ENCODE measurements around the gene DAD1.

DNA sequence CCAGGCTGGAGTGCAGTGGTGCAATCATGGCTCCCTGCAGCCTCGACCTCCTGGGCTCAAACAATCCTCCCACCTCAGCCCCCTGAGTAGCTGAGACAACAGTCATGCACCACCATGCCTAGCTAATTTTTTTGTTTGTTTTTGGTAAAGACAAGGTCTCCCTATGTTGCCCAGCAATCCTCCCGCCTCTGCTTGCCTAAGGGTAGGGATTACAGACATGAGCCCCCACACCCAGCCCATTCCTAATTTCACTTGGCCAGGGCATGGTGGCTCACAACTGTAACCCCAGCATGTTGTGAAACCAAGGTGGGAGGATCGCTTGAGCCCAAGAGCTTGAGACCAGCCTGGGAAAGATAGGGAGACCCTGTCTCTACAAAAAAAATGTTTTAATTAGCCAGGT, 9.1 kb downstream of the DAD1 start:
- TF ChIP-seq, protein P1, sequence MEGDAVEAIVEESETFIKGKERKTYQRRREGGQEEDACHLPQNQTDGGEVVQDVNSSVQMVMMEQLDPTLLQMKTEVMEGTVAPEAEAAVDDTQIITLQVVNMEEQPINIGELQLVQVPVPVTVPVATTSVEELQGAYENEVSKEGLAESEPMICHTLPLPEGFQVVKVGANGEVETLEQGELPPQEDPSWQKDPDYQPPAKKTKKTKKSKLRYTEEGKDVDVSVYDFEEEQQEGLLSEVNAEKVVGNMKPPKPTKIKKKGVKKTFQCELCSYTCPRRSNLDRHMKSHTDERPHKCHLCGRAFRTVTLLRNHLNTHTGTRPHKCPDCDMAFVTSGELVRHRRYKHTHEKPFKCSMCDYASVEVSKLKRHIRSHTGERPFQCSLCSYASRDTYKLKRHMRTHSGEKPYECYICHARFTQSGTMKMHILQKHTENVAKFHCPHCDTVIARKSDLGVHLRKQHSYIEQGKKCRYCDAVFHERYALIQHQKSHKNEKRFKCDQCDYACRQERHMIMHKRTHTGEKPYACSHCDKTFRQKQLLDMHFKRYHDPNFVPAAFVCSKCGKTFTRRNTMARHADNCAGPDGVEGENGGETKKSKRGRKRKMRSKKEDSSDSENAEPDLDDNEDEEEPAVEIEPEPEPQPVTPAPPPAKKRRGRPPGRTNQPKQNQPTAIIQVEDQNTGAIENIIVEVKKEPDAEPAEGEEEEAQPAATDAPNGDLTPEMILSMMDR (IDR thresholded peaks at IDR 0.05) = no peak
- no peak for TF ChIP-seq POLR2A (IDR thresholded peaks at IDR 0.05)
